Panc1 (cell line): ENCODE measurements around the gene MBD5. TPM values are rescaled to one million over a fixed set of nuclear protein-coding genes. Genes with fewer than 3 reads are reported as not detected.

Experiments used
- ATAC-seq: fragments of 200-7000 bp; cut with Tn5 transposase; 2 replicates; pipeline ENCODE4 v1.9.1; 2020; ENCODE audit warnings: mild to moderate bottlenecking, moderate library complexity
- BruUV-seq: library from RNA; stranded (reverse); fragments of 400-500 nt; replicated peaks from 2 replicates; lab custom pipeline; 2021; lab: Mats Ljungman, UMichigan
- CTCF ChIA-PET: fragments of 300-600 bp; sonication (Branson Sonifier 250); formaldehyde crosslinking; loops from one replicate; lab custom pipeline; 2022; ENCODE audit warnings: antibody characterized with exemption; lab: Charles Lee
- POLR2A ChIA-PET: fragments of 300-600 bp; sonication (Branson Sonifier 250); formaldehyde crosslinking; loops from one replicate; lab custom pipeline; 2022; ENCODE audit warnings: antibody characterized with exemption; lab: Charles Lee
- DNase-seq: peaks from one replicate; pipeline ENCODE4 v3.0.0-alpha.2; 2010; ENCODE audit warnings: low read depth, low spot score
- H3K27ac ChIP-seq: 2 replicates; pipeline ENCODE4 v1.5.1; 2011; ENCODE audit warnings: mild to moderate bottlenecking, low read length, inconsistent platforms
- H3K27me3 ChIP-seq: fragments of 200-500 bp; sonication (Bioruptor generic); 2 replicates; pipeline ENCODE4 v1.6.0; 2014; ENCODE audit warnings: low read length, inconsistent platforms; ENCODE audit not compliant: control insufficient read depth, insufficient read depth
- H3K36me3 ChIP-seq: fragments of 200-500 bp; sonication (Bioruptor generic); 2 replicates; pipeline ENCODE4 v1.5.1; 2014; ENCODE audit warnings: inconsistent platforms, mild to moderate bottlenecking, low read length, moderate library complexity; ENCODE audit not compliant: control insufficient read depth, insufficient read depth
- H3K4me1 ChIP-seq: 2 replicates; pipeline ENCODE4 v1.5.1; 2011; ENCODE audit warnings: inconsistent platforms, mild to moderate bottlenecking, low read length, moderate library complexity; ENCODE audit not compliant: control insufficient read depth, insufficient read depth
- H3K4me3 ChIP-seq, 2 experiments: 2 replicates each; pipeline ENCODE4 v1.5.1; 2011 to 2012; ENCODE audit warnings: low read depth in 2 of 2, low read length in 2 of 2, mild to moderate bottlenecking in 2 of 2, inconsistent platforms in 1 of 2, moderate library complexity in 1 of 2
- H3K9me3 ChIP-seq: fragments of 200-500 bp; sonication (Bioruptor generic); 2 replicates; pipeline ENCODE4 v1.5.1; 2014; ENCODE audit warnings: low read depth, mild to moderate bottlenecking, inconsistent platforms, low read length, moderate library complexity; ENCODE audit not compliant: control insufficient read depth, insufficient read depth
- POLR2AphosphoS5 ChIP-seq: IDR thresholded peaks from 2 replicates; pipeline ENCODE4 v1.6.1; 2012; ENCODE audit warnings: mild to moderate bottlenecking, low read depth, low read length, moderate library complexity
- SIN3A ChIP-seq: IDR thresholded peaks from 2 replicates; pipeline ENCODE4 v1.6.1; 2012; ENCODE audit warnings: low read depth, mild to moderate bottlenecking, low read length, moderate library complexity, borderline replicate concordance; ENCODE audit not compliant: insufficient read depth
- TCF7L2 ChIP-seq: IDR thresholded peaks from 2 replicates; pipeline ENCODE4 v1.6.1; 2011; ENCODE audit warnings: mild to moderate bottlenecking, low read depth, low read length, inconsistent platforms
- in situ Hi-C: cut with HindIII; loops from 2 replicates; pipeline ENCODE4 v1.10.0; 2016; ENCODE audit warnings: low sequenced_read_pairs, low pct_unique_long_range_greater_than_20kb
- intact Hi-C: fragments of 100-400 bp; cut with micrococcal nuclease; formaldehyde crosslinking; loops from one replicate; pipeline ENCODE4 v1.10.0; 2022; ENCODE audit not compliant: unreplicated experiment
- total RNA-seq: library from RNA; stranded (reverse); gene quantifications from one replicate; pipeline ENCODE4 v1.2.1, GENCODE V29; 2021; ENCODE audit not compliant: unreplicated experiment
- TF ChIP-seq, protein P1 (sequence below): fragments of 450-650 bp; IDR thresholded peaks from 2 replicates; pipeline ENCODE4 v1.5.1; 2017; ENCODE audit warnings: mild to moderate bottlenecking
- TF ChIP-seq, protein P2 (sequence below), 2 experiments: IDR thresholded peaks; 2 replicates each; pipeline ENCODE4 v1.6.1; 2011 to 2012; ENCODE audit warnings: low read depth in 2 of 2, control low read depth in 1 of 2, low read length in 1 of 2, mild to moderate bottlenecking in 1 of 2, moderate library complexity in 1 of 2; ENCODE audit not compliant: insufficient read depth in 1 of 2

MBD5 gene
- total RNA-seq, 1 experiment from 2014 or later = 40.2 TPM

DNA sequence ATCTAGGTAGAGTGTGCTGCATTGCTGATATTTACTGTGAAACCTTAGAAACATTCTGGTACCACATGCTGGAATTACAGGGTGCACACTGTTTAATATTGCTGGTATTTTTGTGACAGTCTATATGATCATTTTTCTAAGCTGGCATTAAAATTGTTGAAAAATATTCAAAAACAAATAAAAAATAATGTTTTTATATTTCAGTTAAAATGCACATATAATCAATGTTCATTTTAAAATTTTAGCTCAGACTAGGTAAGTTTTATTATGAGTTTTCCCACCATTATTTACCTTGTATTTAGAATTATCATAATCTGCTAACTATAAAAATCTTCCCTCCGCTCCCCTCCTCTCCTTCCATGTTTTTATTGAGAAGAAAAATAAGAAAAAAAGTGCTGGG is 339.8 kb downstream of the MBD5 start:
- H3K4me1 ChIP-seq = no peaks in the 10 kb centered on the region
- ATAC-seq = no peak
- no TSS peak for BruUV-seq
- intact Hi-C loops = no loop called here
- TF ChIP-seq POLR2AphosphoS5 = no peak
- TF ChIP-seq, protein P1, sequence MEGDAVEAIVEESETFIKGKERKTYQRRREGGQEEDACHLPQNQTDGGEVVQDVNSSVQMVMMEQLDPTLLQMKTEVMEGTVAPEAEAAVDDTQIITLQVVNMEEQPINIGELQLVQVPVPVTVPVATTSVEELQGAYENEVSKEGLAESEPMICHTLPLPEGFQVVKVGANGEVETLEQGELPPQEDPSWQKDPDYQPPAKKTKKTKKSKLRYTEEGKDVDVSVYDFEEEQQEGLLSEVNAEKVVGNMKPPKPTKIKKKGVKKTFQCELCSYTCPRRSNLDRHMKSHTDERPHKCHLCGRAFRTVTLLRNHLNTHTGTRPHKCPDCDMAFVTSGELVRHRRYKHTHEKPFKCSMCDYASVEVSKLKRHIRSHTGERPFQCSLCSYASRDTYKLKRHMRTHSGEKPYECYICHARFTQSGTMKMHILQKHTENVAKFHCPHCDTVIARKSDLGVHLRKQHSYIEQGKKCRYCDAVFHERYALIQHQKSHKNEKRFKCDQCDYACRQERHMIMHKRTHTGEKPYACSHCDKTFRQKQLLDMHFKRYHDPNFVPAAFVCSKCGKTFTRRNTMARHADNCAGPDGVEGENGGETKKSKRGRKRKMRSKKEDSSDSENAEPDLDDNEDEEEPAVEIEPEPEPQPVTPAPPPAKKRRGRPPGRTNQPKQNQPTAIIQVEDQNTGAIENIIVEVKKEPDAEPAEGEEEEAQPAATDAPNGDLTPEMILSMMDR = no peak
- TF ChIP-seq, protein P2, sequence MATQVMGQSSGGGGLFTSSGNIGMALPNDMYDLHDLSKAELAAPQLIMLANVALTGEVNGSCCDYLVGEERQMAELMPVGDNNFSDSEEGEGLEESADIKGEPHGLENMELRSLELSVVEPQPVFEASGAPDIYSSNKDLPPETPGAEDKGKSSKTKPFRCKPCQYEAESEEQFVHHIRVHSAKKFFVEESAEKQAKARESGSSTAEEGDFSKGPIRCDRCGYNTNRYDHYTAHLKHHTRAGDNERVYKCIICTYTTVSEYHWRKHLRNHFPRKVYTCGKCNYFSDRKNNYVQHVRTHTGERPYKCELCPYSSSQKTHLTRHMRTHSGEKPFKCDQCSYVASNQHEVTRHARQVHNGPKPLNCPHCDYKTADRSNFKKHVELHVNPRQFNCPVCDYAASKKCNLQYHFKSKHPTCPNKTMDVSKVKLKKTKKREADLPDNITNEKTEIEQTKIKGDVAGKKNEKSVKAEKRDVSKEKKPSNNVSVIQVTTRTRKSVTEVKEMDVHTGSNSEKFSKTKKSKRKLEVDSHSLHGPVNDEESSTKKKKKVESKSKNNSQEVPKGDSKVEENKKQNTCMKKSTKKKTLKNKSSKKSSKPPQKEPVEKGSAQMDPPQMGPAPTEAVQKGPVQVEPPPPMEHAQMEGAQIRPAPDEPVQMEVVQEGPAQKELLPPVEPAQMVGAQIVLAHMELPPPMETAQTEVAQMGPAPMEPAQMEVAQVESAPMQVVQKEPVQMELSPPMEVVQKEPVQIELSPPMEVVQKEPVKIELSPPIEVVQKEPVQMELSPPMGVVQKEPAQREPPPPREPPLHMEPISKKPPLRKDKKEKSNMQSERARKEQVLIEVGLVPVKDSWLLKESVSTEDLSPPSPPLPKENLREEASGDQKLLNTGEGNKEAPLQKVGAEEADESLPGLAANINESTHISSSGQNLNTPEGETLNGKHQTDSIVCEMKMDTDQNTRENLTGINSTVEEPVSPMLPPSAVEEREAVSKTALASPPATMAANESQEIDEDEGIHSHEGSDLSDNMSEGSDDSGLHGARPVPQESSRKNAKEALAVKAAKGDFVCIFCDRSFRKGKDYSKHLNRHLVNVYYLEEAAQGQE (IDR thresholded peaks at IDR 0.05; ENCODE audit: insufficient read depth in 1 of 2, low read depth in 2 of 2, low read length in 1 of 2) = no peak
- no peak for TF ChIP-seq TCF7L2
- TF ChIP-seq SIN3A = no peak
- H3K27me3 ChIP-seq = no peaks in the 10 kb centered on the region
- ChIA-PET CTCF (no interaction called here), POLR2A (no interaction called here)
- DNase-seq = no peak
- H3K9me3 ChIP-seq = no peaks in the 10 kb centered on the region
- H3K36me3 ChIP-seq = no peaks in the 10 kb centered on the region
- H3K27ac ChIP-seq = no peak overlapping the region
- in situ Hi-C loops = no loop called here
- no peak overlapping the region for H3K4me3 ChIP-seq

DNA sequence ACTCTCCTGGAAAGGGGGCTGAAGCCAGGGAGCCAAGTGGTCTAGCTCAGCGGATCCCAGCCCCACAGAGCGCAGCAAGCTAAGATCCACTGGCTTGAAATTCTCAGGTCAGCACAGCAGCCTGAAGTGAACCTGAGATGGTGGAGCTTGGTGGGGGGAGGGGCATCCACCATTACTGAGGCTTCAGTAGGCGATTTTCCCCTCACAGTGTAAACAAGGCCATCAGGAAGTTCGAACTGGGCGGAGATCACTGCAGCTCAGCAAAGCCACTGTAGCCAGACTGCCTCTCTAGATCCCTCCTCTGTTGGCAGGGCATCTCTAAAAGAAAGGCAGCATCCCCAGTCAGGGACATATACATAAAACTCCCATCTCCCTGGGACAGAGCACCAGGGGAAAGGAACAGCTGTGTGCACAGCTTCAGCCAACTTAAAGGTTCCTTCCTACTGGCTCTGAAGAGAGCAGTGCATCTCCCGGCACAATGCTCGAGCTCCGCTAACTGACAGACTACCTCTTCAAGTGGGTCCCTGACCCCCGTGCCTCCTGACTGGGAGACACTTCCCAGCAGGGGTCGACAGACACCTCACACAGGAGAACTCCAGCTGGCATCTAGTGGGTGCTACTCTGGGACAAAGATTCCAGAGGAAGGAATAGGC is 341.4 kb downstream of the MBD5 start:
- H3K36me3 ChIP-seq = no peaks in the 10 kb centered on the region
- H3K27me3 ChIP-seq = no peaks in the 10 kb centered on the region
- TF ChIP-seq SIN3A = no peak
- no peak for TF ChIP-seq POLR2AphosphoS5
- TF ChIP-seq, protein P1 = no peak
- no peak for TF ChIP-seq TCF7L2
- TF ChIP-seq, protein P2 (IDR thresholded peaks at IDR 0.05; ENCODE audit: insufficient read depth in 1 of 2, low read depth in 2 of 2, low read length in 1 of 2) = no peak
- in situ Hi-C loops (no loop called here), intact Hi-C loops (no loop called here)
- ChIA-PET CTCF (no interaction called here), POLR2A (no interaction called here)
- DNase-seq (no peak), ATAC-seq (no peak)
- no peaks in the 10 kb centered on the region for H3K9me3 ChIP-seq
- H3K4me1 ChIP-seq = no peaks in the 10 kb centered on the region
- BruUV-seq = no TSS peak
- H3K4me3 ChIP-seq = no peak overlapping the region
- no peak overlapping the region for H3K27ac ChIP-seq
